Stimulated activated CD8-positive, alpha-beta memory T cell treated with anti-CD3 and anti-CD28 coated beads, Interleukin-15, amount 100 ng/mL, for 1 hour (primary cell): Measurements from ENCODE around the gene CELSR2.

Experiments
- DNase-seq: peaks from one replicate; pipeline ENCODE4 v3.0.0-alpha.2; 2020; ENCODE audit warnings: low read depth

Gene CELSR2

GRCh38 chr1:109263597-109264378 lies 14.4 kb downstream of the CELSR2 start:
- DNase-seq = peak; percentile 57

GRCh38 chr1:109264379-109264755 lies 15.0 kb downstream of the CELSR2 start:
- DNase-seq = no peak

GRCh38 chr1:109265016-109265415 lies 15.7 kb downstream of the CELSR2 start:
- DNase-seq = no peak

- DNase-seq = no peak
Measured at GRCh38 chr1:109265741-109266330, 16.5 kb downstream of the CELSR2 start.

GRCh38 chr1:109266965-109267364 lies 17.6 kb downstream of the CELSR2 start:
- DNase-seq = no peak

- DNase-seq = no peak
Measured at GRCh38 chr1:109267743-109268300, 18.5 kb downstream of the CELSR2 start.

GRCh38 chr1:109268431-109269211 lies 19.3 kb downstream of the CELSR2 start:
- DNase-seq = no peak

GRCh38 chr1:109269212-109269980 lies 20.1 kb downstream of the CELSR2 start:
- DNase-seq = no peak

GRCh38 chr1:109269981-109270622 lies 20.8 kb downstream of the CELSR2 start:
- no peak for DNase-seq

- no peak for DNase-seq
Measured at GRCh38 chr1:109270623-109271317, 21.4 kb downstream of the CELSR2 start.

- DNase-seq = no peak
Measured at GRCh38 chr1:109271458-109271857, 22.1 kb downstream of the CELSR2 start.

GRCh38 chr1:109272021-109272799 lies 22.9 kb downstream of the CELSR2 start:
- no peak for DNase-seq

GRCh38 chr1:109272831-109273547 lies 23.6 kb downstream of the CELSR2 start:
- no peak for DNase-seq

- DNase-seq = no peak
Measured at GRCh38 chr1:109273570-109274288, 24.4 kb downstream of the CELSR2 start.

- DNase-seq = no peak
Measured at GRCh38 chr1:109274533-109275476, 25.5 kb downstream of the CELSR2 start.

GRCh38 chr1:109275706-109276345 lies 26.5 kb downstream of the CELSR2 start:
- no peak for DNase-seq
